HEK293T (cell line): ENCODE data around the gene PTPN7.

Experiments
- CTBP1 ChIP-seq: fragments of 450-650 bp; IDR thresholded peaks from 2 replicates; pipeline ENCODE4 v1.6.1; 2016; ENCODE audit warnings: borderline replicate concordance
- FOXA1 ChIP-seq: fragments of 450-650 bp; IDR thresholded peaks from 2 replicates; pipeline ENCODE4 v1.6.1; 2016; ENCODE audit warnings: mild to moderate bottlenecking
- FOXK2 ChIP-seq: fragments of 450-650 bp; IDR thresholded peaks from 2 replicates; pipeline ENCODE4 v1.6.1; 2016; ENCODE audit warnings: mild to moderate bottlenecking
- FOXM1 ChIP-seq: fragments of 450-650 bp; IDR thresholded peaks from 2 replicates; pipeline ENCODE4 v1.6.1; 2017; ENCODE audit warnings: mild to moderate bottlenecking, borderline replicate concordance
- L3MBTL2 ChIP-seq: fragments of 450-650 bp; conservative IDR thresholded peaks from 2 replicates; pipeline ENCODE4 v1.6.1; 2016; ENCODE audit warnings: mild to moderate bottlenecking
- LEF1 ChIP-seq: fragments of 450-650 bp; IDR thresholded peaks from 2 replicates; pipeline ENCODE4 v1.6.1; 2017; ENCODE audit warnings: mild to moderate bottlenecking, borderline replicate concordance
- PKNOX1 ChIP-seq: fragments of 450-650 bp; IDR thresholded peaks from 2 replicates; pipeline ENCODE4 v1.6.1; 2016
- SP1 ChIP-seq: fragments of 450-650 bp; IDR thresholded peaks from 2 replicates; pipeline ENCODE4 v1.6.1; 2017
- TARDBP ChIP-seq: fragments of 450-650 bp; IDR thresholded peaks from 2 replicates; pipeline ENCODE4 v1.6.1; 2016
- ZNF384 ChIP-seq: fragments of 450-650 bp; IDR thresholded peaks from 2 replicates; pipeline ENCODE4 v1.6.1; 2016

GRCh38 chr1:202112859-202113689 is 47.3 kb downstream of the PTPN7 start:
- TF ChIP-seq TARDBP (no peak), SP1 (no peak), L3MBTL2 (no peak), CTBP1 (no peak), FOXM1 (no peak), PKNOX1 (no peak), FOXK2 (no peak), ZNF384 (no peak), LEF1 (no peak), FOXA1 (no peak)
